ENCODE data around the gene PSMC5.

Gene PSMC5

GRCh38 chr17:63830904-63831491 is 3.8 kb downstream of the PSMC5 start:
- no peak for TF ChIP-seq CTCF (IDR thresholded peaks at IDR 0.05; ENCODE audit: low read depth, low read length)
- no peak for DNase-seq (ENCODE audit: extremely low read depth, low read depth)

GRCh38 chr17:63831505-63831904 is 4.3 kb downstream of the PSMC5 start:
- no peak for DNase-seq (ENCODE audit: extremely low read depth, low read depth)
- no peak for TF ChIP-seq CTCF (IDR thresholded peaks at IDR 0.05; ENCODE audit: low read depth, low read length)

- DNase-seq (ENCODE audit: extremely low read depth, low read depth): no peak
- no peak for TF ChIP-seq CTCF (IDR thresholded peaks at IDR 0.05; ENCODE audit: low read depth, low read length)
Observed at GRCh38 chr17:63832014-63832413, 4.8 kb downstream of the PSMC5 start.

GRCh38 chr17:63832455-63832854 is 5.2 kb downstream of the PSMC5 start:
- DNase-seq (ENCODE audit: extremely low read depth, low read depth): no peak
- no peak for TF ChIP-seq CTCF (IDR thresholded peaks at IDR 0.05; ENCODE audit: low read depth, low read length)

GRCh38 chr17:63833026-63833740 is 6.0 kb downstream of the PSMC5 start:
- no peak for DNase-seq (ENCODE audit: extremely low read depth, low read depth)
- TF ChIP-seq CTCF (IDR thresholded peaks at IDR 0.05; ENCODE audit: low read depth, low read length): no peak

- no peak for DNase-seq (ENCODE audit: extremely low read depth, low read depth)
Observed at GRCh38 chr17:63833741-63834373, 6.6 kb downstream of the PSMC5 start.

More at GRCh38 chr17:63833741-63834373, 6.6 kb downstream of the PSMC5 start:
- TF ChIP-seq CTCF (IDR thresholded peaks at IDR 0.05; ENCODE audit: low read depth, low read length): no peak

Data from AG09319 (cell line).